ENCODE data around the gene TBCB.

- no peak for TF ChIP-seq CTCF (IDR thresholded peaks at IDR 0.05; ENCODE audit: low read length)
- no peak for TF ChIP-seq EZH2 (IDR thresholded peaks at IDR 0.05; ENCODE audit: borderline replicate concordance, low read length)
Observed at GRCh38 chr19:36149673-36150406, 34.6 kb downstream of the TBCB start.
